Measurements from ENCODE around the gene MICU1. TPM values are rescaled to one million over a fixed set of nuclear protein-coding genes. Genes with fewer than 3 reads are reported as not detected.
"Not testable (repeated sequence)": the region's sequence is repeated elsewhere in the genome, so short reads cannot be mapped to it uniquely, and the experiment has no call there.

MICU1 gene
- total RNA-seq, 4 donors from 2014 or later: 14.6 to 22.2 (median 20.1) TPM

DNA sequence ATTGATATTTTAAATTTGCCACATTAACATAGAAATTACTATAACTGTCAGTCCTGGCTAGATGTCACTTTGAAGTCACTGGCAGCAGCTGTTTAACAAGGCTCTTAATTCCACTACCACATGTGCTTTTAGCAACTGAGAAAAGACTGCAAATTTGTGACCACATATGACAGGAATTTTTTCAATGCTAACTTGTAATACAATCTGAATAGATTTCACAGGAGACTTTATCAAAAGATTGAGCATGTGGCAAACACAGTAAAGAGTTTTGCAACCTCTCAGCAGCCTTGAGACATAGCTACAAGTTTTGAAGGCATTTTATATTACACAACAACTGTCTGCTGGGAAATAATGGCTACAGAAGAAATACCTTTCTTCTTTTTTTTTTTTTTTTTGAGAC is 73.0 kb downstream of the MICU1 start:
- Histone ChIP-seq H3K4me1 (no peaks in the 10 kb centered on the region), H3K4me3 (no peak overlapping the region), H3K36me3 (peaks cover 6 to 39% (median 6%) of the 10 kb centered on the region in 3 donors), H3K27ac (no peak overlapping the region), H3K9me3 (no peaks in the 10 kb centered on the region), H3K27me3 (no peaks in the 10 kb centered on the region)
- TF ChIP-seq, protein P1, sequence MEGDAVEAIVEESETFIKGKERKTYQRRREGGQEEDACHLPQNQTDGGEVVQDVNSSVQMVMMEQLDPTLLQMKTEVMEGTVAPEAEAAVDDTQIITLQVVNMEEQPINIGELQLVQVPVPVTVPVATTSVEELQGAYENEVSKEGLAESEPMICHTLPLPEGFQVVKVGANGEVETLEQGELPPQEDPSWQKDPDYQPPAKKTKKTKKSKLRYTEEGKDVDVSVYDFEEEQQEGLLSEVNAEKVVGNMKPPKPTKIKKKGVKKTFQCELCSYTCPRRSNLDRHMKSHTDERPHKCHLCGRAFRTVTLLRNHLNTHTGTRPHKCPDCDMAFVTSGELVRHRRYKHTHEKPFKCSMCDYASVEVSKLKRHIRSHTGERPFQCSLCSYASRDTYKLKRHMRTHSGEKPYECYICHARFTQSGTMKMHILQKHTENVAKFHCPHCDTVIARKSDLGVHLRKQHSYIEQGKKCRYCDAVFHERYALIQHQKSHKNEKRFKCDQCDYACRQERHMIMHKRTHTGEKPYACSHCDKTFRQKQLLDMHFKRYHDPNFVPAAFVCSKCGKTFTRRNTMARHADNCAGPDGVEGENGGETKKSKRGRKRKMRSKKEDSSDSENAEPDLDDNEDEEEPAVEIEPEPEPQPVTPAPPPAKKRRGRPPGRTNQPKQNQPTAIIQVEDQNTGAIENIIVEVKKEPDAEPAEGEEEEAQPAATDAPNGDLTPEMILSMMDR (IDR thresholded peaks at IDR 0.05): no peak
- intact Hi-C loops (cut with DNase I): no loop called here
- no peak for DNase-seq

DNA sequence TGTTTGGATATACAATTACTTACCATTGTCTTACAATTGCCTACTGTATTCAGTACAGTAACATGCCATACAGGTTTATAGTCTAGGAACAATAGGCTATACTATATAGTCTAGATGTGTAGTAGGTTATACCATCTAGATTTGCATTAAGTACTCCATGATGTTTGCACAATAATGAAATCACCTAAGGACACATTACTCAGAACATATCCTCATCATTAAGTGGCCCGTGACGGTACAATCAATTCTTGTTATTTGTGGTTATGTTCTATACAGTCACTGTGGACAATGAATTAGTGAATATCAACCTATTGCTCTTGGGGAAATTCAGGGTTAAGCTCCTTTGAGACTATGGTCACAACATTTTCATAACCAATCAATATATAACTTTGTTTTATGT is 75.6 kb downstream of the MICU1 start:
- TF ChIP-seq, protein P1 (IDR thresholded peaks at IDR 0.05): no peak
- no peak for TF ChIP-seq POLR2A (IDR thresholded peaks at IDR 0.05)
- Histone ChIP-seq H3K4me3 (no peak overlapping the region), H3K27me3 (no peaks in the 10 kb centered on the region), H3K9me3 (no peaks in the 10 kb centered on the region), H3K4me1 (no peaks in the 10 kb centered on the region), H3K27ac (no peak overlapping the region), H3K36me3 (peaks cover 6 to 52% (median 6%) of the 10 kb centered on the region in 3 donors)
- no peak for DNase-seq
- intact Hi-C loops (cut with DNase I): no loop called here
- 62 to 81% methylated on average over 2 of the region's 2 CpGs for WGBS, 2 donors

DNA sequence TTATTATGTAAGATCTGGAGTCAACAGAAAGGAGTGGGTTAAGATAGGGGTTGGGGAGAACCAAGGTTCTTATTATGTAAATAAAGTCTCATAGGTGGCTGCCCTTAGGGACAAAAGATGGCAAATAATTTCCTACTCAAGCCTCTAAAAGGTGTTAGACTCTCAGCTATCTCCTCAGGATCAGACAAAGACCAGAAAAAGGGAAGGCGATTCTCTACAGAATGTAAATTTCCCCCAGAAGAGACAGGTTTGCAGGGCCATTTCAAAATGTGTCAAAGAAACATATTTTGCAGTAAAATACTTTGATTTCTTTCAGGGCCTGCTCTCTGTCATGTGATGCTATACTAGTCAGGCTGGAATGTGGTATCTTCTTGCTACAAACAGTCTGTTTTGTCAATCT is 80.3 kb downstream of the MICU1 start:
- peaks cover 0 to 79% (median 10%) of the 10 kb centered on the region in 3 donors for H3K36me3 ChIP-seq

DNA sequence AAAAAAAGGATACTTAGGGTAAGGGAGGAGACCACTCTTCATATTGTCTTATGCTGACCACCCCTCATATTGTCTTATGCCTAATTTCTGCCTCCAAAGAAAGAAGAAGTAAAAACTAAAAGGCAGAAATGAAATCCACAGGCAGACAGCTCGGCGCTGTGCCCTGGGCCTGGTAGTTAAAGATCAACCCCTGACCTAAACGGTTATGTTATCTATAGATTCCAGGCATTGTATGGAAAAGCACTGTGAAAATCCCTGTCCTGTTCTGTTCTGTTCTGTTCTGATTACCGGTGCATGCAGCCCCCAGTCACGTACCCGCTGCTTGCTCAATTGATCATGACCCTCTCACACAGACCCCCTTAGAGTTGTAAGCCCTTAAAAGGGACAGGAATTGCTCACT is 82.0 kb downstream of the MICU1 start:
- H3K27me3 ChIP-seq; intact Hi-C loops (cut with DNase I); H3K4me1 ChIP-seq; H3K27ac ChIP-seq; H3K4me3 ChIP-seq; DNase-seq: not testable (repeated sequence)
- peaks cover 0 to 17% (median 0%) of the 10 kb centered on the region in 3 donors for H3K9me3 ChIP-seq
- peaks cover 0 to 65% (median 8%) of the 10 kb centered on the region in 3 donors for H3K36me3 ChIP-seq
- WGBS, 2 donors: 94% methylated on average over 4 to 6 of the region's 6 CpGs

More for the DNA sequence above, 80.3 kb downstream of the MICU1 start:
- Histone ChIP-seq H3K27me3 (no peaks in the 10 kb centered on the region), H3K4me3 (no peak overlapping the region), H3K9me3 (peaks cover 0 to 17% (median 0%) of the 10 kb centered on the region in 3 donors), H3K27ac (no peak overlapping the region), H3K4me1 (no peaks in the 10 kb centered on the region)
- no peak for DNase-seq
- WGBS, 2 donors: 90 to 100% methylated on average over 1 of the region's 1 CpG
- intact Hi-C loops (cut with DNase I): no loop called here
- TF ChIP-seq, protein P1 (IDR thresholded peaks at IDR 0.05): no peak
- no peak for TF ChIP-seq POLR2A (IDR thresholded peaks at IDR 0.05)

DNA sequence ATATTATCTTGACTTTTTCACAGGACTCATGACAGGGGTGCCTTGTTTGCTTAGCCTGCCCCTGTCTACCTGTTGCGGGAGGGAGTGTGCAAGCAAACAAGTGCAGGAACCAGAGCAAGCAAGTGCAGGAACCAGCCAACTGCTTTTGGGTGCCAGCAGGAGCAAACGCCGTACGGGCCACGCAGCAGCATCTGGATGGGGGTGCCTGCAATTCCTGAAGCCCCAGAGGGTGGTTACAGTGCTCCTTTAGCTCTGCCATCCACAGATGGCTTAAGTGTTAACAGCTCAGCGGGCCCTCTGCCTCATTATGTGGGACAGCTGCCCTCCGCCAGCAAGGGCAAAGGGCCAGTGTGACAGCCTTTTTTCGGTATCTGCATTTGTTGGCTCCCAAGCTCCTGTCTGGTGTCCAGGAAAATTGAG is 83.5 kb downstream of the MICU1 start:
- Histone ChIP-seq H3K27ac (no peak overlapping the region), H3K9me3 (peaks cover 0 to 17% (median 0%) of the 10 kb centered on the region in 3 donors), H3K4me1 (no peaks in the 10 kb centered on the region), H3K27me3 (no peaks in the 10 kb centered on the region), H3K4me3 (no peak overlapping the region), H3K36me3 (peaks cover 0 to 51% (median 8%) of the 10 kb centered on the region in 3 donors)
- 90 to 96% methylated on average over 2 to 8 of the region's 8 CpGs for WGBS, 2 donors
- TF ChIP-seq POLR2A (IDR thresholded peaks at IDR 0.05): no peak
- TF ChIP-seq, protein P1 (IDR thresholded peaks at IDR 0.05): no peak
- intact Hi-C loops (cut with DNase I): no loop called here
- no peak for DNase-seq

DNA sequence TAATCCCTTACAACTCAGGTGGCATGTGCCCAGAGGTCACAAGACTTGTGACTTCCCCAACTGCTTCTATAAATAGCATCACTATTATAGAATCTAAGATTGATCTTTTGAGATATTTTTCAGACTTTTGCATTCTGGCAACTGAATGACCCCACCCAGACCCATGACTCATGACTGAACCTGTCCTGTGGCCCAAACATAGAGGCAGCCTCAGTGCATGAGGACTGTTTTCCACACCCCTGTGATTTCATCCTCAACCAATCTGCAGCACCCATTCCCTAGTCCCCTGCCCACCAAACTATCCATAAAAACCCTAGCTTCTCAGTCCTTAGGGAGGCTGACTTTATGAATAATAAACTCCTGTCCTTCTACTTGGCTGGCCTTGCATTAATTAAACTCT is 84.5 kb downstream of the MICU1 start:
- intact Hi-C loops (cut with DNase I): no loop called here
- no peak overlapping the region for H3K27ac ChIP-seq
- no peak overlapping the region for H3K4me3 ChIP-seq
- DNase-seq: no peak
- TF ChIP-seq, protein P1 (IDR thresholded peaks at IDR 0.05): no peak
- TF ChIP-seq POLR2A (IDR thresholded peaks at IDR 0.05): no peak
- peaks cover 0 to 42% (median 8%) of the 10 kb centered on the region in 3 donors for H3K36me3 ChIP-seq
- peaks cover 0 to 17% (median 0%) of the 10 kb centered on the region in 3 donors for H3K9me3 ChIP-seq
- H3K4me1 ChIP-seq: no peaks in the 10 kb centered on the region
- H3K27me3 ChIP-seq: no peaks in the 10 kb centered on the region
